ENCODE measurements around the gene TBC1D2B.

- TF ChIP-seq CTCF (IDR thresholded peaks at IDR 0.05 in 8 of 11, conservative IDR thresholded peaks at IDR 0.05 in 3 of 11) (no peak), POLR2A (IDR thresholded peaks at IDR 0.05) (no peak)
These were observed 28.9 kb downstream of the TBC1D2B start for GRCh38 chr15:78048628-78048920.

Data from spleen (tissue), 7 donors.